CD4-positive, alpha-beta memory T cell (primary cell): ENCODE results near the gene PRRT1. TPM values are rescaled to one million over a fixed set of nuclear protein-coding genes. Genes with fewer than 3 reads are reported as not detected.

ENCODE experiments used
- CTCF ChIA-PET: fragments of 350-600 bp; sonication (Branson Sonifier 250); formaldehyde crosslinking; loops from one replicate; lab custom pipeline; 2021; ENCODE audit warnings: inconsistent platforms; ENCODE audit not compliant: partially characterized antibody; lab: Charles Lee
- POLR2A ChIA-PET: fragments of 350-600 bp; sonication (Branson Sonifier 250); formaldehyde crosslinking; loops from one replicate; lab custom pipeline; 2021; ENCODE audit not compliant: partially characterized antibody; lab: Charles Lee
- DNase-seq, 5 donors: peaks; one replicate each; pipeline versions ENCODE4 v3.0.0 to v3.0.0-alpha.2; 2020 to 2022; ENCODE audit warnings: mixed read lengths in 1 of 5
- H3K27ac ChIP-seq: one replicate; pipeline ENCODE4 v1.7.0; 2013; ENCODE audit warnings: low read depth, low read length
- H3K27me3 ChIP-seq: 2 replicates; pipeline ENCODE4 v1.7.0; 2013; ENCODE audit warnings: mild to moderate bottlenecking, low read length, moderate library complexity; ENCODE audit not compliant: insufficient read depth
- H3K36me3 ChIP-seq: 2 replicates; pipeline ENCODE4 v1.7.0; 2013; ENCODE audit warnings: mild to moderate bottlenecking, low read length, moderate library complexity; ENCODE audit not compliant: insufficient read depth
- H3K4me1 ChIP-seq: 2 replicates; pipeline ENCODE4 v1.7.0; 2013; ENCODE audit warnings: mild to moderate bottlenecking, low read length, moderate library complexity; ENCODE audit not compliant: insufficient read depth
- H3K4me3 ChIP-seq, 2 donors: one replicate each; pipeline ENCODE4 v1.7.0; 2013; ENCODE audit warnings: low read length in 2 of 2, mild to moderate bottlenecking in 1 of 2
- H3K9me3 ChIP-seq, 2 donors: one replicate each; pipeline ENCODE4 v1.7.0; 2013; ENCODE audit warnings: low read length in 2 of 2, control low read depth in 1 of 2; ENCODE audit not compliant: control insufficient read depth in 1 of 2
- H3K27ac Mint-ChIP-seq, 7 donors: one replicate each; pipeline ENCODE4 v1.8.0; 2020 to 2021; ENCODE audit warnings: mixed read lengths in 7 of 7, mild to moderate bottlenecking in 6 of 7, inconsistent platforms in 3 of 7, moderate library complexity in 3 of 7
- H3K27me3 Mint-ChIP-seq, 2 donors: one replicate each; pipeline ENCODE4 v1.8.0; 2020 to 2021; ENCODE audit warnings: mixed read lengths in 2 of 2
- H3K36me3 Mint-ChIP-seq, 2 donors: one replicate each; pipeline ENCODE4 v1.8.0; 2020 to 2021; ENCODE audit warnings: mixed read lengths in 2 of 2, inconsistent platforms in 1 of 2, mild to moderate bottlenecking in 1 of 2
- H3K4me1 Mint-ChIP-seq, 4 donors: one replicate each; pipeline ENCODE4 v1.8.0; 2020 to 2021; ENCODE audit warnings: mixed read lengths in 4 of 4, mild to moderate bottlenecking in 1 of 4
- H3K4me3 Mint-ChIP-seq, 8 donors: one replicate each; pipeline ENCODE4 v1.8.0; 2020 to 2021; ENCODE audit warnings: mixed read lengths in 8 of 8, mild to moderate bottlenecking in 7 of 8, moderate library complexity in 6 of 8, inconsistent platforms in 3 of 8
- H3K9me3 Mint-ChIP-seq, 8 donors: one replicate each; pipeline ENCODE4 v1.8.0; 2020 to 2021; ENCODE audit warnings: mixed read lengths in 8 of 8, mild to moderate bottlenecking in 5 of 8, inconsistent platforms in 3 of 8, moderate library complexity in 1 of 8
- intact Hi-C: fragments of 100-400 bp; cut with micrococcal nuclease; formaldehyde crosslinking; loops from one replicate; pipeline ENCODE4 v1.15.1; 2023
- polyA plus RNA-seq, 2 donors: library from polyadenylated mRNA; unstranded; fragments of 300-500 nt; fragmentation: Illumina TruSeq; gene quantifications; one replicate each; pipeline ENCODE4 v1.2.3, GENCODE V29; 2021
- total RNA-seq, 2 experiments: library from RNA; stranded (reverse); gene quantifications; one replicate each; pipeline ENCODE4 v1.2.3, GENCODE V29; 2021

PRRT1 gene
- total and polyA plus RNA-seq, 4 experiments from 2014 or later = 0.60 to 1.9 (median 1.5) TPM; not detected in 1

DNA sequence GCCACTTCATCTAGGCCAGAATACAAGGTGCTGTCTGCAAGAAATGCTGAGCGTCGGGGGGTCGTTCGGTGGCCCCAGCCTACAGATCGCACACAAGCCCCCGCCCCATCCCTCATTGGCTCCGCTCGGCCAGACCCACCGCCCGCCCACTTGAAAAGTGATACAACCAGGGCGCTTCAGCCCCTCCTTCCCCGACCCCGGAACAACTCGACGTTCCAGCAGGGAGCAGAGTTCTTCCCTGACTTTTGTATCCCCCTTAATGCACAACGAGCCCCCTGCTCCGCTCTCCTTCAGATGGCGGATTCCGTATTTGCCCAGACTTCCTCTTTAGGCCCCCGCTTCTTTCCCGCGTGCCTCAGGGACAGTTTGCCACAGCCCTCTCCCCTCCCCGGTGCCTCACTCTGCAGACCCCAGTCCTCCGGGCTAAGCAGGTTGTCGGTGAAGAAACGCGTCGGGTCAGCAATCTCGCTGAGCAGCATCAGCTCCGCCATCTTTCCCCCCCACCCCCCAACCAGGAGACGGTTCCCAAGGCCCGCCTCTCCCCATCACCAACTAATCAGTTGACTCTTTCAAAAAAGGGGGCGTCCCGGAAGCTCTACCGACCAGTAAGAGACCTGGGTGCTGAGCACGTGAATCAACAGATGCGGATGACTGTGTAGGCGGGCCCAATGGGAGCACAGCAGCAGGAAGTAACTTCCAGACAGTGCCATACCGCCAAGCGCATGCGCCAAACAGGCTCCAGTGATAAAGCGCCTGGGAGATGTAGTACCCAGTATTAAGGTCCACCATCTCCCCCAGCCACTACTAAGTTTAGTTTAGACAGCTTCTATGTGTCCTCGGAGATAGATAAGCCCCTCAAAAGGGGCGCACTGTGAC is 23.8 kb downstream of the PRRT1 start, which contains the start of gene ATF6B:
Gene ATF6B (minus strand): TSS at position 530 of the 876 bp plus-strand sequence. CDS start 39 bp downstream, at position 491.
- Histone ChIP-seq H3K4me1 (peaks cover 35% of the 10 kb centered on the region), H3K4me3 (peak within 1 kb of the TSS; percentile 74 to 87), H3K36me3 (peaks cover 24% of the 10 kb centered on the region), H3K27me3 (no peaks in the 10 kb centered on the region), H3K9me3 (no peaks in the 10 kb centered on the region), H3K27ac (peak within 1 kb of the TSS; percentile 83)
- Mint-ChIP-seq H3K4me3 (peak within 1 kb of the TSS; percentile 97 to 100 (median 99)), H3K4me1 (peaks cover 33 to 57% (median 46%) of the 10 kb centered on the region in 4 donors), H3K36me3 (peaks cover 24 to 45% of the 10 kb centered on the region in 2 donors), H3K27ac (peak within 1 kb of the TSS; percentile 89 to 99 (median 99)), H3K9me3 (peaks cover 0 to 3% (median 0%) of the 10 kb centered on the region in 8 donors), H3K27me3 (peaks cover 0 to 2% of the 10 kb centered on the region in 2 donors)
- ChIA-PET CTCF (interaction anchor here (0.7 to 5.1 kb wide), 7 partner anchors 9 to 309 kb away, joined by 3 to 32 read pairs (median 4); no protein-coding TSS in a partner anchor), POLR2A (interaction anchor here (0.7 to 8.6 kb wide), 18 partner anchors 8 to 844 kb away, joined by 3 to 188 read pairs (median 4); partner anchors contain the start of genes ABHD16A, AGPAT1, BAG6 and DDX39B)
- DNase-seq = peak; percentile 92 to 100 (median 98)
- intact Hi-C loops = loop anchor here (1.0 kb wide), 4 partner anchors 50 to 169 kb away; partner anchors contain the start of genes PBX2, RNF5 and SKIC2

- no peak for DNase-seq
- ChIA-PET POLR2A (interaction anchor here (0.9 to 8.6 kb wide), 12 partner anchors 7 to 845 kb away, joined by 3 to 188 read pairs (median 6); partner anchors contain the start of genes ABHD16A, AGPAT1, BAG6 and DXO), CTCF (interaction anchor here (0.9 to 5.1 kb wide), 3 partner anchors 8 to 128 kb away, joined by 4 to 32 read pairs (median 15); no protein-coding TSS in a partner anchor)
- no peaks in the 10 kb centered on the region for H3K27me3 ChIP-seq
- peaks cover 35 to 57% (median 46%) of the 10 kb centered on the region in 4 donors for H3K4me1 Mint-ChIP-seq
- H3K27ac Mint-ChIP-seq = peak overlapping the region; percentile 89 to 99 (median 99)
- peaks cover 0 to 2% of the 10 kb centered on the region in 2 donors for H3K27me3 Mint-ChIP-seq
- peak overlapping the region; percentile 83 for H3K27ac ChIP-seq
- intact Hi-C loops = no loop called here
- peaks cover 35% of the 10 kb centered on the region for H3K4me1 ChIP-seq
- peaks cover 0 to 3% (median 0%) of the 10 kb centered on the region in 8 donors for H3K9me3 Mint-ChIP-seq
- peak overlapping the region; percentile 74 to 87 for H3K4me3 ChIP-seq
- H3K36me3 ChIP-seq = peaks cover 26% of the 10 kb centered on the region
- no peaks in the 10 kb centered on the region for H3K9me3 ChIP-seq
- peaks cover 24 to 45% of the 10 kb centered on the region in 2 donors for H3K36me3 Mint-ChIP-seq
- peak overlapping the region; percentile 97 to 100 (median 99) for H3K4me3 Mint-ChIP-seq
These were observed 24.4 kb downstream of the PRRT1 start for GRCh38 chr6:32127409-32127716.

GRCh38 chr6:32126880-32127279 is 24.9 kb downstream of the PRRT1 start:
- intact Hi-C loops = no loop called here
- Mint-ChIP-seq H3K9me3 (peaks cover 0 to 3% (median 0%) of the 10 kb centered on the region in 8 donors), H3K36me3 (peaks cover 28 to 49% of the 10 kb centered on the region in 2 donors), H3K4me1 (peaks cover 35 to 58% (median 48%) of the 10 kb centered on the region in 4 donors), H3K27me3 (peaks cover 0 to 2% of the 10 kb centered on the region in 2 donors), H3K4me3 (peak overlapping the region; percentile 97 to 100 (median 99)), H3K27ac (peak overlapping the region; percentile 89 to 99 (median 98))
- DNase-seq = no peak
- H3K36me3 ChIP-seq = peaks cover 31% of the 10 kb centered on the region
- H3K4me1 ChIP-seq = peaks cover 35% of the 10 kb centered on the region
- peak overlapping the region; percentile 83 for H3K27ac ChIP-seq
- CTCF ChIA-PET = interaction anchor here (5.1 kb wide), 1 partner anchor 8 kb away, joined by 32 read pairs; no protein-coding TSS in a partner anchor
- peak overlapping the region; percentile 74 to 87 for H3K4me3 ChIP-seq
- no peaks in the 10 kb centered on the region for H3K27me3 ChIP-seq
- POLR2A ChIA-PET = interaction anchor here (0.9 to 8.6 kb wide), 8 partner anchors 7 to 155 kb away, joined by 3 to 188 read pairs (median 9); partner anchors contain the start of genes AGPAT1, DXO, GPSM3 and PBX2
- H3K9me3 ChIP-seq = no peaks in the 10 kb centered on the region

DNA sequence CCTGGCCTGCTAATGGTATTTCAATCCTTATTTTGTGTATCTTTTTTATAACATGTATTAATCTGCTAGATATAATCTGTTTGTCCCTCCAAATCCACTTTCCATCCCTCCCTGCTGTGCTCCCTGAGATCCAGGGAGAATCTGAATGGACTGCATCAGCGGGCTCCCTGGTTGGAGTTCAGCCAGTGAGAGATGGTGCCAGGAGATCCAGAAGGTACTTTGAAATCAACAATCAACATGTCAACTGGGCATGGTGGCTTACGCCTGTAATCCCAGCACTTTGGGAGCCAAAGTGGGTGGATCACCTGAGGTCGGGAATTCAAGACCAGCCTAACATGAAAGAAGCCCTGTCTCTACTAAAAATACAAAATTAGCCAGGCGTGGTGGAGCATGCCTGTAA is 28.1 kb downstream of the PRRT1 start:
- ChIA-PET POLR2A (interaction anchor here (0.6 kb wide), 2 partner anchors 52 to 312 kb away, joined by 3 read pairs; partner anchors contain the start of gene AGPAT1), CTCF (no interaction called here)
- Histone ChIP-seq H3K27ac (no peak overlapping the region), H3K4me1 (peaks cover 31% of the 10 kb centered on the region), H3K9me3 (no peaks in the 10 kb centered on the region), H3K4me3 (no peak overlapping the region), H3K27me3 (no peaks in the 10 kb centered on the region), H3K36me3 (peaks cover 56% of the 10 kb centered on the region)
- no peaks in the 10 kb centered on the region for H3K9me3 Mint-ChIP-seq
- intact Hi-C loops = no loop called here
- peak overlapping the region in 1 of 8 donors; percentile 29 for H3K4me3 Mint-ChIP-seq
- DNase-seq = no peak
- no peaks in the 10 kb centered on the region for H3K27me3 Mint-ChIP-seq
- H3K27ac Mint-ChIP-seq = peak overlapping the region in 2 of 7 donors; percentile 5 to 57
- peaks cover 51 to 68% of the 10 kb centered on the region in 2 donors for H3K36me3 Mint-ChIP-seq
- H3K4me1 Mint-ChIP-seq = peaks cover 30 to 54% (median 42%) of the 10 kb centered on the region in 4 donors

GRCh38 chr6:32120573-32121059 is 31.1 kb downstream of the PRRT1 start:
- Mint-ChIP-seq H3K4me3 (no peak overlapping the region), H3K4me1 (peaks cover 9 to 26% (median 17%) of the 10 kb centered on the region in 4 donors), H3K27me3 (no peaks in the 10 kb centered on the region), H3K27ac (no peak overlapping the region), H3K9me3 (no peaks in the 10 kb centered on the region), H3K36me3 (peaks cover 47 to 72% of the 10 kb centered on the region in 2 donors)
- Histone ChIP-seq H3K36me3 (peaks cover 74% of the 10 kb centered on the region), H3K9me3 (no peaks in the 10 kb centered on the region), H3K4me3 (no peak overlapping the region), H3K27ac (no peak overlapping the region), H3K4me1 (peaks cover 8% of the 10 kb centered on the region), H3K27me3 (no peaks in the 10 kb centered on the region)
- CTCF ChIA-PET = interaction anchor here (0.7 to 4.3 kb wide), 2 partner anchors 8 to 75 kb away, joined by 3 to 32 read pairs; partner anchors contain the start of genes ATF6B and FKBPL
- DNase-seq = no peak
- intact Hi-C loops = no loop called here
- POLR2A ChIA-PET = interaction anchor here (1.6 to 3.5 kb wide), 2 partner anchors 8 to 75 kb away, joined by 9 to 20 read pairs; partner anchors contain the start of genes ATF6B and FKBPL

- H3K36me3 Mint-ChIP-seq = peaks cover 39 to 75% of the 10 kb centered on the region in 2 donors
- H3K9me3 Mint-ChIP-seq = no peaks in the 10 kb centered on the region
- peaks cover 69% of the 10 kb centered on the region for H3K36me3 ChIP-seq
- H3K4me3 Mint-ChIP-seq = no peak overlapping the region
- no peaks in the 10 kb centered on the region for H3K27me3 Mint-ChIP-seq
- H3K4me1 Mint-ChIP-seq = peaks cover 3 to 19% (median 11%) of the 10 kb centered on the region in 4 donors
- DNase-seq = peak in 4 of 5 donors; percentile 59 to 65 (median 63)
- H3K27ac Mint-ChIP-seq = peak overlapping the region in 6 of 7 donors; percentile 47 to 90 (median 72)
- intact Hi-C loops = loop anchor here (1.0 to 2.0 kb wide), 3 partner anchors 35 to 126 kb away; partner anchors contain the start of gene PPT2
- H3K4me3 ChIP-seq = no peak overlapping the region
- peaks cover 8% of the 10 kb centered on the region for H3K4me1 ChIP-seq
- POLR2A ChIA-PET = interaction anchor here (0.6 to 3.5 kb wide), 8 partner anchors 10 to 77 kb away, joined by 3 to 20 read pairs (median 3); partner anchors contain the start of genes ATF6B, FKBPL and GPSM3
- no peaks in the 10 kb centered on the region for H3K27me3 ChIP-seq
- H3K9me3 ChIP-seq = no peaks in the 10 kb centered on the region
- no peak overlapping the region for H3K27ac ChIP-seq
- CTCF ChIA-PET = interaction anchor here (0.6 to 4.3 kb wide), 22 partner anchors 9 to 138 kb away, joined by 3 to 32 read pairs (median 4); partner anchors contain the start of genes AGPAT1, ATF6B, FKBPL and GPSM3
These were observed 32.7 kb downstream of the PRRT1 start for GRCh38 chr6:32118782-32119628.
